H1 (cell line): Measurements from ENCODE around the gene LSM11. TPM values are rescaled to one million over a fixed set of nuclear protein-coding genes. Genes with fewer than 3 reads are reported as not detected.

Experiments
- CTCF ChIA-PET: fragments of 300-600 bp; sonication (Branson Sonifier 250); formaldehyde crosslinking; loops from one replicate; lab custom pipeline; 2021; ENCODE audit not compliant: partially characterized antibody; lab: Charles Lee
- POLR2A ChIA-PET: fragments of 300-600 bp; sonication (Branson Sonifier 250); formaldehyde crosslinking; loops from one replicate; lab custom pipeline; 2021; ENCODE audit warnings: inconsistent platforms; ENCODE audit not compliant: partially characterized antibody; lab: Charles Lee
- DNase-seq, 2 experiments: peaks; one replicate each; pipeline versions ENCODE4 v3.0.0 to v3.0.0-alpha.2; 2010 to 2022; ENCODE audit warnings: low spot score in 2 of 2, low read depth in 1 of 2, mixed read lengths in 1 of 2
- FAIRE-seq: peaks from 2 replicates; lab custom pipeline; 2011; peaks lifted over from hg19 to GRCh38; lab: Jason Lieb, UNC
- H2AFZ ChIP-seq: 2 replicates; pipeline ENCODE4 v1.8.1; 2012; ENCODE audit warnings: low read length, inconsistent platforms
- H2AK5ac ChIP-seq: 2 replicates; pipeline ENCODE4 v1.6.1; 2013; ENCODE audit warnings: low read depth, low read length
- H2BK120ac ChIP-seq: replicated peaks from 2 replicates; pipeline ENCODE3; 2013; ENCODE audit warnings: low read depth, low read length, inconsistent platforms
- H2BK12ac ChIP-seq: 2 replicates; pipeline ENCODE4 v1.6.1; 2013; ENCODE audit warnings: low read depth, low read length
- H2BK15ac ChIP-seq: 2 replicates; pipeline ENCODE4 v1.6.1; 2013; ENCODE audit warnings: low read length
- H2BK20ac ChIP-seq: 2 replicates; pipeline ENCODE4 v1.6.1; 2013; ENCODE audit warnings: low read length
- H2BK5ac ChIP-seq: 2 replicates; pipeline ENCODE4 v1.6.1; 2013; ENCODE audit warnings: low read depth, low read length
- H3K14ac ChIP-seq: 2 replicates; pipeline ENCODE4 v1.6.1; 2013; ENCODE audit warnings: inconsistent platforms; ENCODE audit not compliant: insufficient read length
- H3K18ac ChIP-seq: 2 replicates; pipeline ENCODE4 v1.6.1; 2013; ENCODE audit warnings: low read length; ENCODE audit errors: extremely low read depth
- H3K23ac ChIP-seq: 2 replicates; pipeline ENCODE4 v1.6.1; 2013; ENCODE audit warnings: inconsistent platforms; ENCODE audit not compliant: insufficient read length
- H3K23me2 ChIP-seq: 2 replicates; pipeline ENCODE4 v1.6.1; 2013; ENCODE audit warnings: low read depth, low read length
- H3K27ac ChIP-seq: 2 replicates; pipeline ENCODE4 v1.6.1; 2011; ENCODE audit warnings: low read depth, low read length, inconsistent platforms
- H3K27me3 ChIP-seq, 4 experiments: replicated peaks in 1 of 4; 1 replicate in 1 of 4; 2 replicates in 3 of 4; pipeline versions ENCODE4 v1.6.1 to v1.8.1; 2011 to 2013; ENCODE audit warnings: low read length in 3 of 4, mild to moderate bottlenecking in 3 of 4, inconsistent platforms in 2 of 4, mixed read lengths in 2 of 4, moderate library complexity in 1 of 4; ENCODE audit not compliant: control insufficient read depth in 3 of 4, insufficient read depth in 3 of 4; ENCODE audit errors: extremely low read depth in 1 of 4
- H3K36me3 ChIP-seq, 4 experiments: 2 replicates each; pipeline versions ENCODE4 v1.6.1 to v1.8.1; 2011 to 2013; ENCODE audit warnings: mild to moderate bottlenecking in 4 of 4, low read length in 3 of 4, moderate library complexity in 2 of 4, control low read depth in 1 of 4, inconsistent platforms in 1 of 4; ENCODE audit not compliant: insufficient read depth in 4 of 4, control insufficient read depth in 2 of 4
- H3K4ac ChIP-seq: replicated peaks from 2 replicates; pipeline ENCODE3; 2013; ENCODE audit warnings: low read length, low read depth, mixed read lengths, inconsistent platforms; ENCODE audit not compliant: insufficient read length
- H3K4me1 ChIP-seq, 4 experiments: replicated peaks in 1 of 4; 1 replicate in 1 of 4; 2 replicates in 3 of 4; pipeline versions ENCODE4 v1.6.1 to v1.8.1; 2011 to 2013; ENCODE audit warnings: low read length in 3 of 4, inconsistent platforms in 2 of 4, mixed read lengths in 1 of 4; ENCODE audit not compliant: insufficient read depth in 4 of 4, control insufficient read depth in 3 of 4
- H3K4me2 ChIP-seq, 2 experiments: 2 replicates each; pipeline versions ENCODE4 v1.6.1 to v1.8.1; 2011 to 2013; ENCODE audit warnings: low read depth in 2 of 2, low read length in 2 of 2, control low read depth in 1 of 2, inconsistent platforms in 1 of 2, mild to moderate bottlenecking in 1 of 2; ENCODE audit not compliant: insufficient read depth in 1 of 2
- H3K4me3 ChIP-seq, 4 experiments: fragments of 200-600, 300-600 bp in 1 of 4; sonication (generic), shearing (Covaris generic), sonication (Bioruptor Twin) in 1 of 4; 2 replicates each; pipeline versions ENCODE4 v1.5.1 to v1.8.1; 2011 to 2016; ENCODE audit warnings: low read length in 4 of 4, low read depth in 3 of 4, control low read depth in 2 of 4, inconsistent platforms in 2 of 4, mild to moderate bottlenecking in 2 of 4, mixed read lengths in 1 of 4, moderate library complexity in 1 of 4; ENCODE audit not compliant: insufficient read depth in 2 of 4; ENCODE audit errors: extremely low read depth in 1 of 4
- H3K56ac ChIP-seq: replicated peaks from 2 replicates; pipeline ENCODE3; 2013; ENCODE audit warnings: low read depth, mild to moderate bottlenecking, mixed read lengths, low read length, inconsistent platforms; ENCODE audit not compliant: insufficient read length
- H3K79me1 ChIP-seq: 2 replicates; pipeline ENCODE4 v1.6.1; 2013; ENCODE audit warnings: low read depth, low read length, control low read depth
- H3K79me2 ChIP-seq, 2 experiments: 2 replicates each; pipeline versions ENCODE4 v1.6.1 to v1.8.1; 2012 to 2013; ENCODE audit warnings: low read length in 2 of 2, mild to moderate bottlenecking in 2 of 2, inconsistent platforms in 1 of 2; ENCODE audit not compliant: insufficient read depth in 2 of 2, control insufficient read depth in 1 of 2
- H3K9ac ChIP-seq, 4 experiments: replicated peaks in 1 of 4; 1 replicate in 1 of 4; 2 replicates in 3 of 4; pipeline versions ENCODE4 v1.6.1 to v1.8.1; 2011 to 2013; ENCODE audit warnings: low read depth in 3 of 4, low read length in 3 of 4, control low read depth in 2 of 4, mild to moderate bottlenecking in 2 of 4, moderate library complexity in 2 of 4, inconsistent platforms in 1 of 4; ENCODE audit errors: extremely low read depth in 1 of 4
- H3K9me3 ChIP-seq, 2 experiments: 2 replicates each; pipeline versions ENCODE4 v1.6.1 to v1.8.1; 2012 to 2013; ENCODE audit warnings: mild to moderate bottlenecking in 2 of 2, moderate library complexity in 2 of 2, control low read depth in 1 of 2, inconsistent platforms in 1 of 2, low read depth in 1 of 2, low read length in 1 of 2, mixed read lengths in 1 of 2; ENCODE audit not compliant: insufficient read depth in 2 of 2
- H4K20me1 ChIP-seq, 2 experiments: replicated peaks in 1 of 2; 2 replicates each; pipeline versions ENCODE3 to v1.8.1; 2011 to 2013; ENCODE audit warnings: inconsistent platforms in 2 of 2, low read length in 2 of 2, mild to moderate bottlenecking in 1 of 2; ENCODE audit not compliant: insufficient read depth in 2 of 2, control insufficient read depth in 1 of 2
- H4K5ac ChIP-seq: 2 replicates; pipeline ENCODE4 v1.6.1; 2013; ENCODE audit warnings: low read length, low read depth, mixed read lengths, inconsistent platforms; ENCODE audit not compliant: insufficient read length
- H4K8ac ChIP-seq: 2 replicates; pipeline ENCODE4 v1.8.0; 2013; ENCODE audit warnings: mild to moderate bottlenecking, moderate library complexity, low read length, inconsistent platforms; ENCODE audit not compliant: insufficient read depth; ENCODE audit errors: extremely low read depth
- H4K91ac ChIP-seq: replicated peaks from 2 replicates; pipeline ENCODE3; 2013; ENCODE audit warnings: low read length, mixed read lengths, inconsistent platforms; ENCODE audit not compliant: insufficient read length
- BRCA1 ChIP-seq: IDR thresholded peaks from 2 replicates; pipeline ENCODE4 v1.6.1; 2012; ENCODE audit warnings: low read depth, low read length, improper control_type of control experiment
- CHD1 ChIP-seq: IDR thresholded peaks from 2 replicates; pipeline ENCODE4 v1.6.1; 2012; ENCODE audit warnings: low read depth, low read length, improper control_type of control experiment
- EP300 ChIP-seq, 2 experiments: IDR thresholded peaks; 1 replicate in 1 of 2; 2 replicates in 1 of 2; pipeline ENCODE4 v1.6.1; 2011 to 2012; ENCODE audit warnings: low read depth in 2 of 2, low read length in 2 of 2, mild to moderate bottlenecking in 2 of 2, borderline replicate concordance in 1 of 2, inconsistent platforms in 1 of 2, moderate library complexity in 1 of 2
- GABPA ChIP-seq: IDR thresholded peaks from 2 replicates; pipeline ENCODE4 v1.6.1; 2011; ENCODE audit warnings: mild to moderate bottlenecking, low read length, moderate library complexity, borderline replicate concordance; ENCODE audit not compliant: insufficient read depth
- JUN ChIP-seq: IDR thresholded peaks from 2 replicates; pipeline ENCODE4 v1.6.1; 2011; ENCODE audit warnings: low read depth, mild to moderate bottlenecking, improper control_type of control experiment, low read length
- KDM4A ChIP-seq: IDR thresholded peaks from one replicate; pipeline ENCODE4 v1.7.1; 2012; ENCODE audit warnings: low read depth, mild to moderate bottlenecking, moderate library complexity, low read length, inconsistent platforms; ENCODE audit not compliant: severe bottlenecking
- KDM5A ChIP-seq: fragments of 200-600 bp; IDR thresholded peaks from 2 replicates; pipeline ENCODE4 v1.7.1; 2012; ENCODE audit warnings: mild to moderate bottlenecking, low read length, inconsistent platforms, mixed read lengths
- POLR2AphosphoS5 ChIP-seq: IDR thresholded peaks from 2 replicates; pipeline ENCODE4 v1.6.1; 2011; ENCODE audit warnings: low read depth, low read length
- SIN3A ChIP-seq, 2 experiments: IDR thresholded peaks in 1 of 2; conservative IDR thresholded peaks in 1 of 2; 2 replicates each; pipeline ENCODE4 v1.6.1; 2011 to 2012; ENCODE audit warnings: low read length in 2 of 2, improper control_type of control experiment in 1 of 2, low read depth in 1 of 2, mild to moderate bottlenecking in 1 of 2
- TAF7 ChIP-seq: optimal IDR thresholded peaks from 2 replicates; pipeline ENCODE3; 2011; ENCODE audit warnings: low read depth, mild to moderate bottlenecking, inconsistent platforms, low read length, moderate library complexity, borderline replicate concordance
- YY1 ChIP-seq: IDR thresholded peaks from 2 replicates; pipeline ENCODE4 v1.6.1; 2011; ENCODE audit warnings: low read depth, mild to moderate bottlenecking, low read length
- ZNF274 ChIP-seq: IDR thresholded peaks from 2 replicates; pipeline ENCODE4 v1.7.0; 2012; ENCODE audit warnings: low read length, borderline replicate concordance; ENCODE audit errors: extremely low read depth
- WGBS, 2 experiments: shearing (Covaris generic) in 1 of 2; methylation state at CpG; one replicate each; pipeline versions ENCODE4 v1.1.6 to v1.1.7; 2013 to 2015; ENCODE audit warnings: low lambda C conversion rate in 2 of 2, mixed read lengths in 2 of 2, inconsistent platforms in 1 of 2, low coverage in 1 of 2, missing lambda C conversion rate in 1 of 2; ENCODE audit not compliant: insufficient replicate concordance in 2 of 2, insufficient coverage in 1 of 2, insufficient read length in 1 of 2; ENCODE audit errors: extremely low coverage in 1 of 2, missing lambda C conversion rate in 1 of 2; 5-methylcytosine and 5-hydroxymethylcytosine counted together
- polyA plus RNA-seq, 7 experiments: library from polyadenylated mRNA; depleted of rRNA in 3 of 7; stranded (reverse) in 5 of 7; unstranded in 2 of 7; fragments of >200 nt in 5 of 7; fragments of 200-250 nt in 2 of 7; gene quantifications; 1 replicate in 5 of 7; 2 replicates in 1 of 7; 4 replicates in 1 of 7; pipeline versions ENCODE4 v1.2.1 to v1.2.3, GENCODE V29; 2011 to 2013; ENCODE audit warnings: missing spikeins in 2 of 7, mixed read lengths in 2 of 7
- total RNA-seq: library from RNA; stranded (reverse); fragmentation: NEBNext Ultra II Directional; extraction: Animal tissue kit (Norgen Biotek cat#: 25700); gene quantifications from 2 replicates; pipeline ENCODE4 v1.2.1, GENCODE V29; 2021

Gene LSM11
- total and polyA plus RNA-seq, 2 of the 8 experiments (the other 6 are each of a cell fraction or from before 2014, with no cell fraction given), result 1.8 to 3.9 TPM

- no peak overlapping the region for H4K8ac ChIP-seq
- no peaks in the 10 kb centered on the region for H3K4me1 ChIP-seq
- no peak overlapping the region for H4K5ac ChIP-seq
- H4K20me1 ChIP-seq, result peaks cover 0 to 2% of the 10 kb centered on the region in 2 experiments
- H2BK12ac ChIP-seq, result no peak overlapping the region
- ChIA-PET CTCF (interaction anchor here (0.8 to 1.6 kb wide), 4 partner anchors 9 to 1325 kb away, joined by 3 to 7 read pairs (median 3); no protein-coding TSS in a partner anchor), POLR2A (interaction anchor here (0.6 kb wide), 1 partner anchor 1365 kb away, joined by 4 read pairs; no protein-coding TSS in a partner anchor)
- DNase-seq (no peak), FAIRE-seq (no peak)
- no peak overlapping the region for H4K91ac ChIP-seq
- no peak overlapping the region for H2BK120ac ChIP-seq
- no peak overlapping the region for H2BK5ac ChIP-seq
- no peak overlapping the region for H3K4me3 ChIP-seq
- no peak overlapping the region for H2BK20ac ChIP-seq
- no peak overlapping the region for H3K4ac ChIP-seq
- no peak overlapping the region for H2BK15ac ChIP-seq
- H3K27ac ChIP-seq, result no peak overlapping the region
- no peak overlapping the region for H2AK5ac ChIP-seq
- peaks cover 10 to 63% (median 33%) of the 10 kb centered on the region in 4 experiments for H3K36me3 ChIP-seq
- H3K18ac ChIP-seq, result no peak overlapping the region
- H3K4me2 ChIP-seq, result no peak overlapping the region
- no peaks in the 10 kb centered on the region for H3K79me2 ChIP-seq
- H3K27me3 ChIP-seq, result no peaks in the 10 kb centered on the region
- no peak overlapping the region for H3K9ac ChIP-seq
- no peak overlapping the region for H2AFZ ChIP-seq
- no peak overlapping the region for H3K56ac ChIP-seq
- TF ChIP-seq EP300 (IDR thresholded peaks at IDR 0.05; ENCODE audit: borderline replicate concordance in 1 of 2, low read depth in 2 of 2, low read length in 2 of 2), result no peak
- no peak for TF ChIP-seq BRCA1
- TF ChIP-seq SIN3A (conservative IDR thresholded peaks at IDR 0.05 in 1 of 2, IDR thresholded peaks at IDR 0.05 in 1 of 2; ENCODE audit: low read depth in 1 of 2, low read length in 2 of 2), result no peak
- no peak for TF ChIP-seq KDM4A
- TF ChIP-seq POLR2AphosphoS5, result no peak
- no peak for TF ChIP-seq CHD1
- no peak for TF ChIP-seq ZNF274
- TF ChIP-seq KDM5A, result no peak
- TF ChIP-seq GABPA, result no peak
- TF ChIP-seq TAF7, result no peak
- TF ChIP-seq JUN, result no peak
- no peak for TF ChIP-seq YY1
- WGBS, 2 experiments, result 97% methylated on average over 2 of the region's 2 CpGs; no CpG with 5 or more reads in 1 of the 2 experiments
- no peaks in the 10 kb centered on the region for H3K23me2 ChIP-seq
- no peaks in the 10 kb centered on the region for H3K79me1 ChIP-seq
- no peak overlapping the region for H3K14ac ChIP-seq
- no peak overlapping the region for H3K23ac ChIP-seq
- H3K9me3 ChIP-seq, result no peaks in the 10 kb centered on the region
Observed at GRCh38 chr5:157808043-157808442, 64.5 kb downstream of the LSM11 start.
